HEK293T (cell line): ENCODE measurements around the gene SF3A2.

ENCODE experiments used
- ARNT ChIP-seq: fragments of 450-650 bp; IDR thresholded peaks from 2 replicates; pipeline ENCODE4 v1.6.1; 2017; ENCODE audit warnings: mild to moderate bottlenecking
- BHLHE40 ChIP-seq: fragments of 450-650 bp; IDR thresholded peaks from 2 replicates; pipeline ENCODE4 v1.6.1; 2016; ENCODE audit warnings: mild to moderate bottlenecking, moderate library complexity, borderline replicate concordance
- NFRKB ChIP-seq: fragments of 450-650 bp; IDR thresholded peaks from 2 replicates; pipeline ENCODE4 v1.6.1; 2016; ENCODE audit warnings: mild to moderate bottlenecking, moderate library complexity
- SP1 ChIP-seq: fragments of 450-650 bp; IDR thresholded peaks from 2 replicates; pipeline ENCODE4 v1.6.1; 2017

- no peak for TF ChIP-seq SP1
- no peak for TF ChIP-seq NFRKB
- TF ChIP-seq ARNT = no peak
- TF ChIP-seq BHLHE40 = no peak
Measured at GRCh38 chr19:2226840-2227360, 9.7 kb upstream of the SF3A2 start.
